Stimulated activated memory B cell treated with anti-CD40 and anti-IgM and Interleukin-4, amounts not matched to agents 10 μg/mL and 1 μg/mL and 100 μg/mL, for 72 hours (primary cell): ENCODE measurements around the gene SDK1.
"Not testable (repeated sequence)": the region's sequence is repeated elsewhere in the genome, so short reads cannot be mapped to it uniquely, and the experiment has no call there.

Source experiments
- ATAC-seq: fragments of 150-1000 bp; cut with Tn5 transposase; 2 replicates; pipeline ENCODE4 v1.10.0; 2021
- H3K27ac Mint-ChIP-seq: one replicate; pipeline ENCODE4 v1.8.0; 2022; ENCODE audit warnings: mild to moderate bottlenecking, mixed read lengths
- H3K27me3 Mint-ChIP-seq: one replicate; pipeline ENCODE4 v1.8.0; 2022; ENCODE audit warnings: mixed read lengths
- H3K36me3 Mint-ChIP-seq: one replicate; pipeline ENCODE4 v1.8.0; 2022; ENCODE audit warnings: mixed read lengths
- H3K4me1 Mint-ChIP-seq: one replicate; pipeline ENCODE4 v1.8.0; 2022; ENCODE audit warnings: mixed read lengths
- H3K4me3 Mint-ChIP-seq: one replicate; pipeline ENCODE4 v1.8.0; 2022; ENCODE audit warnings: mild to moderate bottlenecking, moderate library complexity, mixed read lengths
- H3K9me3 Mint-ChIP-seq: one replicate; pipeline ENCODE4 v1.8.0; 2022; ENCODE audit warnings: mixed read lengths

SDK1 gene

DNA sequence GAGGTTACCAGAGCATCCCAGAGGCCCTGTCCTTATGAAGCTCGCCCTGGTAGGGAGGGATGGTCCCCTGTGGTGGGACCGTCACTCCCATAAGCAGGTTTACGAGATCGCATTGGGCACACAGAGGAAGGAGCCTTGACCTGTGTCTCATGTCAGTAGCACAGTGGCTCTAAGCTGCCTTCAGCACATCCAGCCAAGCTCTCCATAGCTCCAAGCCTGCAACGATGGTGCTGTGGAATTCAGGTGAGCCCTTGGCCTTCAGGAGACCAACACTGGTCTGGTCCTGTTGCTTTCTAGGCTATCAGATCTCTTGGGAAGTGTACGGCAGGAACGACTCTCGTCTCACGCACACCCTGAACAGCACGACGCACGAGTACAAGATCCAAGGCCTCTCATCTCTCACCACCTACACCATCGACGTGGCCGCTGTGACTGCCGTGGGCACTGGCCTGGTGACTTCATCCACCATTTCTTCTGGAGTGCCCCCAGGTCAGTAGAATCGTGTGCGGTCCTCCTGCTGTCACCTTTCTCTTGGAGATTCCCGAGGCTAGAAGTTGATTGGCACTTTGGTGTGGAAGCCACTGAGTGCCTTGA is 775.7 kb downstream of the SDK1 start:
- no peaks in the 10 kb centered on the region for H3K36me3 Mint-ChIP-seq
- no peak for ATAC-seq
- no peak overlapping the region for H3K4me3 Mint-ChIP-seq
- H3K27ac Mint-ChIP-seq, result no peak overlapping the region
- H3K27me3 Mint-ChIP-seq, result peaks cover 23% of the 10 kb centered on the region
- H3K4me1 Mint-ChIP-seq, result no peaks in the 10 kb centered on the region
- H3K9me3 Mint-ChIP-seq, result peaks cover 3% of the 10 kb centered on the region

DNA sequence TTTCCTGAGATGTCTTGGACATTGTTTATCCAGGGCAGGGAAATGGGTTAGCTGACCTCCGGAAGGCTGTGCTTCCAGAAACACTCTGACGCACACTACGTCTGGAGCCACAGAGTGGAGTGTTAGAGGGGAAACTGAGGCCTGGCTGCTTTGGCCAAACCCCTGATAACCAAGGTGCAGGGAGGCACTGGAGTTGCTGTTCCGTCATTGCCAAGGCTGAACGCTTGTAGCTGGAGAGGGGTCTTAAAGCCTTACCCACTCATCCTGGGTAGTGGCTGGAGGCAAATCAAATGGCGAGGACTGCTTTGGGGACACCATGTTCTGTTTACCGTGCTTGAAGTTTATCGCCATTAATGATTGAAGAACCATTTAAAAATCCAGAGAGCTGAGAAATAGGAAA is 776.9 kb downstream of the SDK1 start:
- H3K9me3 Mint-ChIP-seq, result peaks cover 3% of the 10 kb centered on the region
- H3K27me3 Mint-ChIP-seq, result peaks cover 20% of the 10 kb centered on the region
- H3K4me1 Mint-ChIP-seq, result no peaks in the 10 kb centered on the region
- no peak overlapping the region for H3K27ac Mint-ChIP-seq
- H3K4me3 Mint-ChIP-seq, result no peak overlapping the region
- ATAC-seq, result no peak
- no peaks in the 10 kb centered on the region for H3K36me3 Mint-ChIP-seq

DNA sequence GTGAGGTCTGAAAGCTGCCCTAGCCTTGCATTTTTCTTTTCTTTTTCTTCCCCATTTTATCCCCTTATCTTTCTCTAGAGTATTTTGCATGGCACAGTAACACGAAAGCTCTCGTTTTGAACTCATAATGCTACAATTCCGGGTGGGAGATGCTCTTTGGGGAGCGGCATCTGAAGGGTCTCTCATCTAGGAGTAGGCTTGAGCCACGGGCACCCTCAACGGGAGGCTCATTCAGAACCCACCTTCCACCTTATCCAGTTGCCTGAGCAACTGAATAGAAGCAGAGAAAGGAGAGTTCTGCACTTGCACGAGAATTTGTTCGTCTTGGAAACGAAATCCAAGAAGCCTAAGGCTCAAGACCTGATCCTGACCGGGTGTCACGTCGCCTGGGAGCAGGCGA is 777.5 kb downstream of the SDK1 start:
- no peaks in the 10 kb centered on the region for H3K4me1 Mint-ChIP-seq
- H3K27ac Mint-ChIP-seq, result no peak overlapping the region
- H3K27me3 Mint-ChIP-seq, result peaks cover 14% of the 10 kb centered on the region
- no peak overlapping the region for H3K4me3 Mint-ChIP-seq
- H3K9me3 Mint-ChIP-seq, result peaks cover 5% of the 10 kb centered on the region
- no peaks in the 10 kb centered on the region for H3K36me3 Mint-ChIP-seq
- ATAC-seq, result no peak

DNA sequence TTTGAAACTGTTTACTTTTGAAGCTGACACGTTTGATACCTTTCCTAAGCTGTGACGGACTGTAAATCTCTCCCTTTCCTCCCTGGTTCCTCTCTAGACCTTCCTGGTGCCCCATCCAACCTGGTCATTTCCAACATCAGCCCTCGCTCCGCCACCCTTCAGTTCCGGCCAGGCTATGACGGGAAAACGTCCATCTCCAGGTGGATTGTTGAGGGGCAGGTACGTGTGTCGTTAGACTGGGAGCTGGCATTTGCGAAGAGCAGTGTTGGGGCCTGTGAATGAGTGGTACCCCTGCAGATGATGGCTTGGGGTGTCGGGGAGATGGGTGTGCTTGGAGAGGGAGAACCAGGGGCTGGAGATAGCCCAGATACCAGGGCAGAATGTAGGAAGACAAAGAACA is 778.3 kb downstream of the SDK1 start:
- peaks cover 14% of the 10 kb centered on the region for H3K27me3 Mint-ChIP-seq
- H3K36me3 Mint-ChIP-seq, result peaks cover 4% of the 10 kb centered on the region
- H3K4me3 Mint-ChIP-seq, result no peak overlapping the region

DNA sequence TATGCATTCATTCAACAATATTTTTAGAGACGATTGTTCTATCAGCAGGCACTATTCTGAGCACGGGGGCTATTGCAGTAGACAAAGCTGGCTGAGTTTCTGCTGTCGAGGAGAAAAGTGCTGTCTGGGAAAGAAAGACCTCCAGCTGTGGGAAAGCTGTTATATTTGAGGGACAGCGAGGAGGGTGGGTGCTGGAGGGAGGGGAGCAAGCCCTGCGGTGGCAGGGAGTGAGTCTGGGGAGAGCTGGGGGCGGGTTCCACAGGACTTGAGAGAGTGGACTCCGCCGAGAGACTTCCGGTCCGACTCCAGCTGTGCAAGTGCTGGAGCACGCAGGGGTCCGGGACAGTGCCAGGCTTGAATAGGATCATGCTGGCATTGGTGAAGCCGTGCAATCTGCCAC is 778.9 kb downstream of the SDK1 start:
- H3K36me3 Mint-ChIP-seq, result peaks cover 4% of the 10 kb centered on the region
- H3K27ac Mint-ChIP-seq, result no peak overlapping the region
- H3K9me3 Mint-ChIP-seq, result peaks cover 8% of the 10 kb centered on the region

More for the DNA sequence above, 778.3 kb downstream of the SDK1 start:
- no peak for ATAC-seq
- H3K9me3 Mint-ChIP-seq, result peaks cover 8% of the 10 kb centered on the region
- H3K27ac Mint-ChIP-seq, result no peak overlapping the region
- no peaks in the 10 kb centered on the region for H3K4me1 Mint-ChIP-seq

DNA sequence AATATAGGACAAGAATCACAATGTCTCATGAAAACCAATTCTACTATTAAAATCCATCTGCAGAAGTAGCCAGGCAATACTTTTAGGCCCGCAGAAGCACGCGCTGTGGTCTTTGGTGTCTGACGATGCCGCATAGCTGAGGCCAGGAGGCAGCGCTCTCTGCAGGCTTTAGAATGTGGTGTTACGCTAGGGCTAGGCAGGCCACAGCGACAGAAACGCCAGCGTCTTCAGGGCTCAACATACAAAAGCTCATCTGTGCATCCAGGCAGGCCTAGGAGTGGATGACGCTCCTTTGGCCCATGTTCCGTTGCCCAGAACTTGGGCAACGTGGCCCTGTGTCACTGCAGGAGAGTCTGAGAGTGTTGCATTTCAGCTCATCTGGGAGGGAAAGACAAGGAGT is 779.9 kb downstream of the SDK1 start:
- Mint-ChIP-seq H3K27ac (no peak overlapping the region), H3K4me3 (no peak overlapping the region), H3K36me3 (peaks cover 4% of the 10 kb centered on the region), H3K9me3 (peaks cover 8% of the 10 kb centered on the region), H3K27me3 (peaks cover 14% of the 10 kb centered on the region), H3K4me1 (peaks cover 4% of the 10 kb centered on the region)
- ATAC-seq, result no peak

More for the DNA sequence above, 778.9 kb downstream of the SDK1 start:
- H3K4me1 Mint-ChIP-seq, result no peaks in the 10 kb centered on the region
- no peak overlapping the region for H3K4me3 Mint-ChIP-seq
- peaks cover 14% of the 10 kb centered on the region for H3K27me3 Mint-ChIP-seq
- no peak for ATAC-seq

DNA sequence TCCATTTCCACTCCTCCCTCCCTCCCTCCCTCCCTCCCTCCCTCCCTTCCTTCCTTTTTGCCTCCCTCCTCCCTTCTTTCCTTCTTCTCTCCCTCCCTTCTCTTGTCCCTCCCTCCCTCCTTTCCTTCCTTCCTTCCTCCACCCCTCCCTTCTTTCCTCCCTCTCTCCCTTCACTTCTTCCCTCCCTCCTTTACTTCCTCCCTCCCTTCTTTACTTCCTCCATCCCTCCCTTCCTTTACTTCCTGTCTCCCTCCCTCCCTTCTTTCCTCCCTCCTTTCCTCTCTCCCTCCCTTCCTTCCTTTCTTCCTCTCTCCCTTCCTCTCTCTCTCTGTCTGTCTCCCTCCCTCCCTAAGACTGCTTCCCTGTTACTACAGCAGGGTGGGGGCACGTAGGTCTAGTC is 782.5 kb downstream of the SDK1 start:
- Mint-ChIP-seq H3K27me3 (no peaks in the 10 kb centered on the region), H3K9me3 (peaks cover 13% of the 10 kb centered on the region), H3K4me3 (no peak overlapping the region), H3K36me3 (peaks cover 4% of the 10 kb centered on the region), H3K4me1 (peaks cover 12% of the 10 kb centered on the region), H3K27ac (peak overlapping the region; percentile 76)
- no peak for ATAC-seq

DNA sequence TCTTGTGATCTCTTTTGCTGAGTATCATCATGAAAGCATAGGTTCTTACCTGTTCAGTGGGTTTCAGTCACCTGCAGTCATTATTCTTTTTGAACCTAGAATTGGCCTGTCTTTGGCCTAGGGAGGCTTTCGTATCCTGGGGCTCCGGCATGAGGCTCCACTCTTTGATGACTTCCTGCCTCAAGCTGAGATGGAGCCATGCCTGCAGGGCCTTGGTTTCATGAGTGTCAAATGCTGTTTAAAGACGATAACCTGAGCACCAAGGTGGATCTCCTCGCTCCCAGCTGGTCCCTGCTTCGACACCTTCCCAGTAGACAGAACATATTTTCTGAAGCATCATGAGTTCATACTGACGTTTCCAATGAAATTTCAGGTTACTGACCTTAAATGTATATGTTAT is 783.2 kb downstream of the SDK1 start:
- Mint-ChIP-seq H3K9me3 (peaks cover 13% of the 10 kb centered on the region), H3K4me1 (peaks cover 12% of the 10 kb centered on the region), H3K27ac (peak overlapping the region; percentile 76), H3K4me3 (no peak overlapping the region), H3K36me3 (peaks cover 4% of the 10 kb centered on the region), H3K27me3 (no peaks in the 10 kb centered on the region)
- no peak for ATAC-seq

DNA sequence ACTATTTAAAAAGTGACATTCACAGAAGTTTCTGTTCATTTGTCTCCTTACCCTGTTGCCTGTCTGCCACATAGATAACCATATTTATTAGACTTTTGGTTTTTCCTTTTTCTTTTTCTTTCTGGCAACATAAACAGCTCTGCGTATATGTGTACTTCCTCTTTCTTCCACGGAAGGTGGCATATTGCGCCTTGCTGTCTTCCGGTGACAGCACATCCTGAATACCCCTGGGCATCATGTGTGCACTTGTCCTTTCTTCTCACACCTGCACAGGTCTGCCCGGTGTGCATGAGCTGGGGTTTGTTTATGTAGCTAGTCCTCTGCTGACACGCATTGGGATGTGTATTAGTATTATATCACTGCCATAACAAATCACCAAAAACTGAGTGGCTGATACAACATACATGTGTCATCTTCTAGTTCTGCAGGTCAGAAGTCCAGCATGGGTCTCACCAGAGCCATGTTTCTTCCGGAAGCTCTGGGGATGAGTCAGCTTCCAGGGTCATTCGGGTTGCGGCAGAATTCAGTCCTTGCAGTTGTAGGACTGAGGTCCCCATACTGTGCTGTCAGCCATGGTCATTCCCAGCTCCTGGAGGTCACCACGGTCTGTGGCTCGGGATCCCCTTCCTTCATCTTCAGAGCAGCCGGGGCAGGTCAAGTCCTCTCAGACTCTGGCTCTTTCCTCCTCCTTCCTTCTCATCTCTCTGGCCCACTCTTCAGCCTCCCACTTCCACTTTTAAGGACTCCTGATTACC is 785.1 kb downstream of the SDK1 start:
- ATAC-seq, result no peak
- no peak overlapping the region for H3K4me3 Mint-ChIP-seq

DNA sequence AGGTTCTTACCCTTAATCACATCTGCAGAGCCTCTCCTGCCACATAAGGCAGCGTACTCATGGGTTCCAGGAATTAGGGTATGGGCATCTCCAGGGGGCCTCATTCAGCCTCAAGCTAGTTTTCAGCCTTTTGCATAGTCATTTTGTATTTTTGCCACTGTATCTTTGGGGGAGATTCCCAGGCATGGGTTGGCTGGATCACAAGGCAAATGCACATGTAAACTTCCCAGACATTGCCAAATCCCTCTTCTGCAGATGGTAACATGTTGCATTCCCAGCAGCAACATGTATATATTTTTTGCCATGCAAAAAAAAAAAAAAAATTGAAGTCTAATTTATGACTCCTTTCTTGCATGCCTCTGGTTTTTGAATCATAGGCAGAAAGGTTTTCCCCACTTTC is 785.7 kb downstream of the SDK1 start:
- H3K4me1 Mint-ChIP-seq, result peaks cover 12% of the 10 kb centered on the region
- ATAC-seq, result no peak
- no peak overlapping the region for H3K4me3 Mint-ChIP-seq
- H3K27me3 Mint-ChIP-seq, result no peaks in the 10 kb centered on the region
- peaks cover 4% of the 10 kb centered on the region for H3K36me3 Mint-ChIP-seq
- no peak overlapping the region for H3K27ac Mint-ChIP-seq
- peaks cover 21% of the 10 kb centered on the region for H3K9me3 Mint-ChIP-seq

More for the DNA sequence above, 785.1 kb downstream of the SDK1 start:
- peaks cover 4% of the 10 kb centered on the region for H3K36me3 Mint-ChIP-seq
- H3K4me1 Mint-ChIP-seq, result peaks cover 12% of the 10 kb centered on the region
- peak overlapping the region; percentile 33 for H3K27ac Mint-ChIP-seq
- no peaks in the 10 kb centered on the region for H3K27me3 Mint-ChIP-seq
- peaks cover 21% of the 10 kb centered on the region for H3K9me3 Mint-ChIP-seq

DNA sequence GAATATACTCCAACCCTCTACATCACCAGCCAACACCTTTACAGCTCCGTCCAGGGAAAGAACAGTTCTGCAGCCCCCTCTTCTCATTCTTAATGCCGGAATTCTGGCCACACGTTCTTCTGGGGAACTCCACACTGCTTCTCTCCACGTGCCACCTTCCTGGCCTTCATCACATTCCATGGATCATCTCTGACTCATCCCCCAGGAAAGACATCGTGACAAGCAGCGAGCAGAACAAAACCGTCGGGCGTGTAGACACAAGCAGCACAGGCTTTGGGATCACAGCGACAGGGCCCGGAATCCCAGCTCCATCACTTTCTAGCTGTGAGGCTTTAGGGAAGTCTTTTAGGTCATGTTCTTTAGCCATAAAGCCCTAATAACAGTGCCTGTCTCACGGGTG is 790.7 kb downstream of the SDK1 start:
- peaks cover under 1% of the 10 kb centered on the region for H3K4me1 Mint-ChIP-seq
- no peaks in the 10 kb centered on the region for H3K36me3 Mint-ChIP-seq
- no peaks in the 10 kb centered on the region for H3K27me3 Mint-ChIP-seq
- no peak for ATAC-seq
- H3K27ac Mint-ChIP-seq, result no peak overlapping the region
- peaks cover 13% of the 10 kb centered on the region for H3K9me3 Mint-ChIP-seq
- H3K4me3 Mint-ChIP-seq, result no peak overlapping the region

DNA sequence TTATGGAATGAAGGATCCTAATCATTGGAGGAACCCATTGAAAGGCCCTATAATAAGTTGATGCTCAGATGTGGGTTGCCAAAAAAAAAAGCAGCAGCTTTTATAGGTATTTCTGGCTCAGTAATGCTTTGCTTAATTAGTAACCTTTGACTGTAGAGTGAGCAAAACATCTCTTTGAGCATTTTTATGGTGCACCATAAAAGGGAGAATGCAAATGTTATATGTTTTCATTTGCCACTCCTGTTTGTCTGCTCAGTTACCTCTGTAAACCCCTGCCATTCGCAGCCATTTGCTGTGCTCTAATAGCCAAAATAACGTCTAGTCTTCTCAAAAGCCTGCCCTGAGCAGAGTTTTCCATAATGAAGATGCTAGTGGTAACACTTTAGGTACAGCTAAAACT is 792.0 kb downstream of the SDK1 start:
- Mint-ChIP-seq H3K4me3 (no peak overlapping the region), H3K9me3 (peaks cover 10% of the 10 kb centered on the region), H3K36me3 (no peaks in the 10 kb centered on the region), H3K27me3 (no peaks in the 10 kb centered on the region), H3K27ac (no peak overlapping the region), H3K4me1 (no peaks in the 10 kb centered on the region)
- ATAC-seq, result no peak

DNA sequence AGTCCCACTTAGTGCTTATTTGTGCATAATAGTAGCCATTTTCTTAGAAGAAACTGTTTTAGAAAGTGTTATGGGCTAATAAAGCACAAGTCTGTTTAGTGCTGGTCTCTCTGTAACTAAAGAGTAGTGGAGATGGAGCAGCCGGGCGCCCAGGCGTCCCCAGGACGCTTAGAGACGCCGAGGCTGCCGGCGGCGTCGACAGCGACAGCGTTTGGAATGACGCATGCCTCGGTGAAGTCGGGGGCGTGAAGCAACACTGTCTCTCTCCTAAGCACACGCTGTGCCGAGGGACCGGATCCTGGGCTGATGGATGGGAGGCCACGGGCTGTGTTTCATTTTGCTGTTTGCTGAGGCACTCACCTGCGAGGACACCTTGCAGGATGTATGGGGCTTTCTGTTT is 792.4 kb downstream of the SDK1 start:
- H3K27ac Mint-ChIP-seq, result no peak overlapping the region
- no peak for ATAC-seq
- H3K4me1 Mint-ChIP-seq, result no peaks in the 10 kb centered on the region
- no peaks in the 10 kb centered on the region for H3K36me3 Mint-ChIP-seq
- peaks cover under 1% of the 10 kb centered on the region for H3K27me3 Mint-ChIP-seq
- no peak overlapping the region for H3K4me3 Mint-ChIP-seq
- peaks cover 8% of the 10 kb centered on the region for H3K9me3 Mint-ChIP-seq

DNA sequence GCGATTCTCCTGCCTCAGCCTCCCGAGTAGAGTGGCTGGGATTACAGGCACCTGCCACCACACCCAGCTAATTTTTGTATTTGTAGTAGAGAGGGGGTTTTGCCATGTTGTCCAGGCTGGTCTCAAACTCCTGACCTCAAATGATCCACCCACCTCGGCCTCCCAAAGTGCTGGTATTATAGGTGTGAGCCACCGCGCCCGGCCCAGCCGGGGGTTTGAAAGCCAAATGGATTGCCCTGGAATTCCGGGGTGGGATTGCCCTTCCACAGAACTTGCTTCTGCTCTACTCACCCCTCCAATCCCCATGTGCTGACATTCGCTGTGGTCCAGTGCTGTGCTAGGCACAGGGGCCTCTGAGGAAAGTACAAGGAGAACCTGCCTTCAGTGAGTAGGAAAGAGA is 793.1 kb downstream of the SDK1 start:
- not testable (repeated sequence) for ATAC-seq, H3K4me1 Mint-ChIP-seq, H3K36me3 Mint-ChIP-seq, H3K4me3 Mint-ChIP-seq, H3K9me3 Mint-ChIP-seq, H3K27me3 Mint-ChIP-seq, H3K27ac Mint-ChIP-seq

DNA sequence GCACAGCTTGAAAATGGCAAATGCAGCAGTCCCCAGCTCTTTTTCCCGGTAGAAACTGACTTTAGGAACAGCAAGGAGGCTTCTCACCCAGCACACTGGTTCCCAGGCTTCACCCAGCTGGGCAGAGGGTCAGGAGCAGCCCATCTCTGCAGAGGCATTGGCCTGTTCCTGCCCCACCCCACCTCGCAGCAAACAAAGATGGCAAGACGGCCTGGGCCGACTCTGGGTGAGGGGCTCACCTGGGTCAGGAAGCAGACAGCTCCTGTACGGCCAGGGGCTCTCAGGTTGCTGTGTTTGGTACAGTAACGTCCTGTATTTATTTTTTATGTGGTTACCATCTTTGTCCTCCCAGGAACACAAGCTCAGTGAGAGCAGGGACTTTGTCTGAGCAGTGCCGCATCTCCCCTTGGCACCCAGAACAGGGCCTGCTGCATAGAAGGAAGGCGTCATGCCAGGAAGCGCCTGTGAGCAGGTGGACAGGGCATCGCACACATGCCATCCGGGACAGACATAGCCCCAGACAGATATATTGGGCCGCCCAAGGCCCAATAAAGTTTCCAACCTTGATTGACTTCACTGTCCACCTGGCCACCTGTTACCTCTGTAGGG is 796.1 kb downstream of the SDK1 start:
- ATAC-seq, result no peak
- H3K9me3 Mint-ChIP-seq, result no peaks in the 10 kb centered on the region
- no peaks in the 10 kb centered on the region for H3K36me3 Mint-ChIP-seq
- no peaks in the 10 kb centered on the region for H3K4me1 Mint-ChIP-seq
- no peak overlapping the region for H3K4me3 Mint-ChIP-seq
- no peak overlapping the region for H3K27ac Mint-ChIP-seq
- peaks cover 20% of the 10 kb centered on the region for H3K27me3 Mint-ChIP-seq

DNA sequence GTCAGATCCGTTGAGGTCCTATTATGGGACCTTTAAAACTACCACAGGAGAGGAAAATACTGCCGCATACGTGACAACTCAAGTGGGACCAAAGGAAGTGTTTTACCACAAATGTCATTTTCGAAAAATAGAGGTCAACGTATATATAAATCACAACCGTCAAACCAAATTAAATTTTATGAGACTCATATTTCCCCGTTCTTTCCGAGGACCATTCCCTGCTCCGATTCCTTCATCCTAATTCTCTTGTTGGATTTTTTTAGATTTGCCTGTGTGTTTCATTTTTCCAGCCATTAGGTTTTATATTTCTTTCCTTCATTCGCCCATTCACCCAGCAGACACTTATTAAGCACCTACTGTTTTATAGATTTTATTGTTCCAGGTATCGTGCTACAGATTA is 797.1 kb downstream of the SDK1 start:
- no peaks in the 10 kb centered on the region for H3K9me3 Mint-ChIP-seq
- ATAC-seq, result no peak
- no peaks in the 10 kb centered on the region for H3K4me1 Mint-ChIP-seq
- H3K27me3 Mint-ChIP-seq, result peaks cover 20% of the 10 kb centered on the region
- H3K27ac Mint-ChIP-seq, result no peak overlapping the region
- no peaks in the 10 kb centered on the region for H3K36me3 Mint-ChIP-seq
- H3K4me3 Mint-ChIP-seq, result no peak overlapping the region
